GM12864 (cell line): Measurements from ENCODE around the gene GLB1L2.
"Not testable (repeated sequence)": the region's sequence is repeated elsewhere in the genome, so short reads cannot be mapped to it uniquely, and the experiment has no call there.

Source experiments
- DNase-seq: peaks from one replicate; pipeline ENCODE4 v3.0.0-alpha.2; 2011; ENCODE audit warnings: low read depth
- H3K4me3 ChIP-seq: 2 replicates; pipeline ENCODE4 v1.5.1; 2011; ENCODE audit warnings: mild to moderate bottlenecking, low read depth, low read length, control low read depth
- TF ChIP-seq, protein P1 (sequence below): IDR thresholded peaks from 2 replicates; pipeline ENCODE4 v1.5.1; 2011; ENCODE audit warnings: low read depth, mild to moderate bottlenecking, moderate library complexity, low read length, control low read depth, inconsistent platforms; ENCODE audit errors: missing control alignments

GLB1L2 gene

GRCh38 chr11:134341805-134342571 is 10.2 kb downstream of the GLB1L2 start:
- TF ChIP-seq, protein P1, sequence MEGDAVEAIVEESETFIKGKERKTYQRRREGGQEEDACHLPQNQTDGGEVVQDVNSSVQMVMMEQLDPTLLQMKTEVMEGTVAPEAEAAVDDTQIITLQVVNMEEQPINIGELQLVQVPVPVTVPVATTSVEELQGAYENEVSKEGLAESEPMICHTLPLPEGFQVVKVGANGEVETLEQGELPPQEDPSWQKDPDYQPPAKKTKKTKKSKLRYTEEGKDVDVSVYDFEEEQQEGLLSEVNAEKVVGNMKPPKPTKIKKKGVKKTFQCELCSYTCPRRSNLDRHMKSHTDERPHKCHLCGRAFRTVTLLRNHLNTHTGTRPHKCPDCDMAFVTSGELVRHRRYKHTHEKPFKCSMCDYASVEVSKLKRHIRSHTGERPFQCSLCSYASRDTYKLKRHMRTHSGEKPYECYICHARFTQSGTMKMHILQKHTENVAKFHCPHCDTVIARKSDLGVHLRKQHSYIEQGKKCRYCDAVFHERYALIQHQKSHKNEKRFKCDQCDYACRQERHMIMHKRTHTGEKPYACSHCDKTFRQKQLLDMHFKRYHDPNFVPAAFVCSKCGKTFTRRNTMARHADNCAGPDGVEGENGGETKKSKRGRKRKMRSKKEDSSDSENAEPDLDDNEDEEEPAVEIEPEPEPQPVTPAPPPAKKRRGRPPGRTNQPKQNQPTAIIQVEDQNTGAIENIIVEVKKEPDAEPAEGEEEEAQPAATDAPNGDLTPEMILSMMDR, result no peak
- no peak overlapping the region for H3K4me3 ChIP-seq
- no peak for DNase-seq

- TF ChIP-seq, protein P1, result no peak
- DNase-seq, result no peak
- no peak overlapping the region for H3K4me3 ChIP-seq
These were observed 11.0 kb downstream of the GLB1L2 start for GRCh38 chr11:134342572-134343340.

DNA sequence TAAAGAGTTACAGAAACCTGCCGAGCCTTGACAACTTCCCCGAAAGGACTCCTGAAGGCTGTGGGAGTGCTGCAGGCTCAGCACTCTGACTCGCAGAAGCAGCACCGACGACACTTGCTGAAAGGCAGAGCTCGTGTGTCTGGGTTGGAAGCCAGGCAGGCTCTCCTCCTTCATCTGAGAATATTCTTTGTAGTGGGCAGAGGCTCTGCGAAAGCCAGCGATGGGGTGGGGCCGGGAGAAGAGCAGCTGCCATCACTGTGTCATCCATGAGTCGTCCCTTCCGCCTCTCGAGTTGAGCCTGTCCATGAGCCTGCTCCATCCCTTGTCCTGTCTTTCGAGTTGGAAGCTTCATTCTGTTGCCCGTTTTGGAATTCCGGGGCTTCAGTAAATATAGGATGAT is 11.9 kb downstream of the GLB1L2 start:
- DNase-seq, result no peak
- no peak overlapping the region for H3K4me3 ChIP-seq
- TF ChIP-seq, protein P1, result no peak

- not testable (repeated sequence) for DNase-seq, H3K4me3 ChIP-seq
These were observed 12.9 kb downstream of the GLB1L2 start for GRCh38 chr11:134344497-134345236.

- no peak for DNase-seq
- TF ChIP-seq, protein P1, result no peak
- H3K4me3 ChIP-seq, result no peak overlapping the region
These were observed 13.4 kb downstream of the GLB1L2 start for GRCh38 chr11:134345237-134345550.

DNA sequence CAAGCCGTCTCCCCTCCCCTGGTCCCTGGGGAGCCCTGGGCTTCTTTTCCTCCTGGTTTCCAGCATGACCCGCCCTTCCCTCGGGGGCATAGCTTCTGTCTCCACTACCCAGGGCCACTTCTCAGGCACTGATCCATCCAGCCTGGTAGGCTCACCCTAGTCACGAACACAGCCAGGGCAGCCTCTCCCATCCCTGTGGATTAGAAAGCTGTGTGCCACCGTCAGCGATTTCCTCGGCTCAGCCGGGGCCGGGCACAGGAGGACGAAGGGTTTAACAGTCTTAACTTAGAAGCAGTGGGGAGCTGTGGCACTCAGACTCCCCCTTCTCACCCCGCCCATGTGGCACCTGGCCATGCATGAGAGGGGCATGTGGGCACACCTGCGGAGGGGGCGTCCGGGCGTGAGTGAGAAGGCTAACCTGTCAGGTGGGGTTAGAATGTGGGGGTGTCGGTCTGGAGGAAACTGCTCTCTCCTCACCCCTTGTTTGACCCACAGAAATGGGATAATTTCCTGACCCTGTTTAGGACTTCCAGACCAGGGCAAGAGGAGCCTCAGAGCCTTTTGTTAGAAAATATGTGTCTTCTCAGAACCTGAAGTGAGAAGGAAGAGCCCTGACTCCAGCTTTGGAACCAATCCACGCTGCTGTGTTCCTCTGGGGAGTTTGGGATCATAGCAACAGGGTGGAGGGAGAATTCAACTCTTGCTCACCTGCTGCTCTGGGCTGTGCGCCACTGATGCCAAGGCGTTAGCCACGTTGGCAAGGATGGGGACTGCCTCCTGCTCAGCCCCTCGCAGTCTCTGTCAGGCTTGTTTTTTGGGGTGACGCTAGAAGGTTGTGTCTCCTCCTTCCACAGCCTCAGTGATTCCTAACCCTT is 14.6 kb downstream of the GLB1L2 start:
- TF ChIP-seq, protein P1, result no peak
- no peak overlapping the region for H3K4me3 ChIP-seq
- no peak for DNase-seq

DNA sequence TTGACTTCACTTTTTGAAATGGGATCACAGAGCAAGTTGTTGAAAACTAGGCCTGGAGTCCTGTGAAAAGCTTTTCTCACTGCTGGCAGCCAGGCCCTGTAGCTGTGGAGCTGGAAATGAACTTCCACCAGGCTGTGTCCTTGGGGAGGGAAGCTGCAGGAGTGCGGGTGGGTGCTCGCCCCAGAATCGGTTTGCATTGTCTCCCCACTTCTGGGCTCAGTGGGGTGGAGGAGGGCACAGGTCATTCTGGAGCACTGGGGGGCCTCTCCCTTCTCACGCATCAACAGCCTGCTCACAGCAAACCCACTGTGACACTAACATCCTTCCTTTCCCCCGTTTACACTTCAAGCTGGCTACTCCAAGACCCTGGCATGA is 15.2 kb downstream of the GLB1L2 start:
- no peak for DNase-seq
- H3K4me3 ChIP-seq, result no peak overlapping the region
- TF ChIP-seq, protein P1, result no peak
